ENCODE measurements around the gene PDIK1L. TPM values are rescaled to one million over a fixed set of nuclear protein-coding genes. Genes with fewer than 3 reads are reported as not detected.
A peak's percentile ranks its signal among the peaks of the same experiment; 100 is the strongest.

The PDIK1L gene
- 1 to 10 TPM; 6.4 to 9.2 TPM for total RNA-seq
- 1 to 10 TPM; 3.2 TPM for polyA plus RNA-seq

DNA sequence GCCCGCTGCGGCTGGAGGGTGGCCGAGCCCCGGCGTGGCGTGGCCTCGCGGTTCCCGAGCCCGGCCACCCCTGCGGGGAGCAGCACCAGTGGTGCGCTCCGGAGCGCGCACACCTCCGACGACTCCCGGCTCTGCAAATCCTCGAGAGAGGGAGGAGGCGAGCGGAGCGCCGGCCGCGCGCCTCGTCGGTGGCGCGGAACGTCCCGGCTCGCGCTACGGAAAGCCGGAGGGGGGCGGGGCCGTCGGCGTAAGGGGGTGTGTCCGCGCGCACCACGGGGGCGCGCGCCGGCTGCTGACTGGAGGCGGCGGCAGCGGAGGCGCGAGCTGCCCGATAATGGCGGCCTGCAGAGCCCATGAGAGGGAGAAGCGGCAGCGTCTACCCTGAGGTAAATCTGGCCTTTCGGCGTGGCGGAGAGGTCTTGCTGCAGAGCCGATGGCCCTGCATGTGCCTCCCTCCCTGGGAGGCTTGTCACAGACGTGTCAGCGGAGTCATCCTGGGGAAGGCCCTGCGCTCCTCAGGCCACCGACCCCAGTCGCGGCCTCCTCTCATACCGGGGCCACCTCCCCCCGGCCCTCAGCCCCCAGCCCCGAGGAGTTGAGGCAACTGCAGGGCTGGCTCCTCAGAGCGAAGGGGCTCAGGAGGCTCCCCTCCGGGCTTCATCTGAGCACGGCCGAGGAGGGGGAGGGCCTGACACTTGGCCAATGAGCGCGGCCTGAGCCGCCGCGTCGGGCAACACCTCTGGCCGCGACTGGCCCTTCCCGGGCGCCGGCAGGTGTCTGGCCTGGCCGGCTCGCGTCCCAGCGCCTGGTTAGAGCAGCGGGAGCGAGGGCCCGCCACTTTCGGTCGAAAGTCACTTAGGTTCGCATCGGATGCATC, at the start of gene PDIK1L:
TSS of gene PDIK1L (plus strand) at position 295 of the 877 bp plus-strand sequence. CDS start 2,485 bp downstream, outside the sequence.
- Histone ChIP-seq H3K36me3 (ENCODE audit: control insufficient read depth in 4 of 4, insufficient read depth in 3 of 4, low read depth in 1 of 4, low read length in 3 of 4) (peaks cover 0 to 2% (median 0%) of the 10 kb centered on the region in 4 donors), H3K9me3 (ENCODE audit: control insufficient read depth in 4 of 4, low read length in 3 of 4) (no peaks in the 10 kb centered on the region), H3K27ac (ENCODE audit: low read depth in 1 of 2, low read length in 2 of 2) (peak within 1 kb of the TSS; percentile 98 to 99), H3K27me3 (ENCODE audit: control insufficient read depth in 4 of 4, insufficient read depth in 4 of 4, low read length in 3 of 4) (no peaks in the 10 kb centered on the region), H3K4me1 (ENCODE audit: control insufficient read depth in 4 of 4, insufficient read depth in 4 of 4, low read length in 3 of 4) (peaks cover 11 to 34% (median 32%) of the 10 kb centered on the region in 4 donors), H3K4me3 (ENCODE audit: low read depth in 1 of 3, low read length in 3 of 3) (peak within 1 kb of the TSS; percentile 97 to 100 (median 100)), H3K9ac (ENCODE audit: low read depth in 1 of 2, low read length in 2 of 2) (peak within 1 kb of the TSS; percentile 87 to 95)
- peak; percentile 97 for DNase-seq (ENCODE audit: low spot score)
- WGBS: under 1% methylated on average over 96 of the region's 96 CpGs
- TF ChIP-seq HNF4A (conservative IDR thresholded peaks at IDR 0.05) (no peak), YY1 (IDR thresholded peaks at IDR 0.05) (peak; percentile 96), RAD21 (IDR thresholded peaks at IDR 0.05) (no peak), EGR1 (IDR thresholded peaks at IDR 0.05; ENCODE audit: low read depth in 2 of 2) (no peak), CTCF (IDR thresholded peaks at IDR 0.05; ENCODE audit: low read depth, low read length, missing input control) (no peak), FOXA1 (IDR thresholded peaks at IDR 0.05) (peak; percentile 34), GABPA (IDR thresholded peaks at IDR 0.05 in 1 of 2, conservative IDR thresholded peaks at IDR 0.05 in 1 of 2) (no peak)

DNA sequence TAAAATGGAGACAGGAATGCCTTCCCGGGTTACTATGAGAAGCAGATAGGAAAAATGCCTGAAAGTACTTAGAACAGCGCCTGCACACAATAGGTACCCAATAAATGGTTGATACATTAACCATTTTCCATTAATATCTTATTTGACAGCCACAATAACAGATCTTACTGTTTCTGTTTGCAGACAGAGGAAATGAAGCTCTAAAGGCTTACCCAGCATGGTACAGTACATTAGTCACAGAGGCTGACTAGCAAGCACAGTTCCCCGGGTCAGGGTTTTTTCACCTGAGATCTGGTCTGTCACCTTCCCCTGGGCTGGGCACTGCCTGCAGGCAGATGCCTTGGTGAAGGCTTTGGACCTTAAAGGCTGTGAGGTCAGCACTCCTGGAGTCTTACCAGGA, 47.1 kb upstream of the PDIK1L start:
- no peaks in the 10 kb centered on the region for H3K9me3 ChIP-seq (ENCODE audit: control insufficient read depth in 4 of 4, low read length in 3 of 4)
- H3K4me1 ChIP-seq (ENCODE audit: control insufficient read depth in 4 of 4, insufficient read depth in 4 of 4, low read length in 3 of 4): no peaks in the 10 kb centered on the region
- 74% methylated on average over 3 of the region's 3 CpGs for WGBS
- H3K27ac ChIP-seq (ENCODE audit: low read depth in 1 of 2, low read length in 2 of 2): no peak overlapping the region
- TF ChIP-seq GABPA (IDR thresholded peaks at IDR 0.05 in 1 of 2, conservative IDR thresholded peaks at IDR 0.05 in 1 of 2) (no peak), HNF4A (conservative IDR thresholded peaks at IDR 0.05) (no peak), SP1 (IDR thresholded peaks at IDR 0.05) (no peak), FOXA2 (IDR thresholded peaks at IDR 0.05) (no peak), YY1 (IDR thresholded peaks at IDR 0.05) (no peak), TAF1 (conservative IDR thresholded peaks at IDR 0.05) (no peak), FOXA1 (IDR thresholded peaks at IDR 0.05) (no peak), EGR1 (IDR thresholded peaks at IDR 0.05; ENCODE audit: low read depth in 2 of 2) (no peak), JUND (IDR thresholded peaks at IDR 0.05) (no peak), RXRA (IDR thresholded peaks at IDR 0.05) (no peak), RAD21 (IDR thresholded peaks at IDR 0.05) (no peak)
- TF ChIP-seq, protein P1, sequence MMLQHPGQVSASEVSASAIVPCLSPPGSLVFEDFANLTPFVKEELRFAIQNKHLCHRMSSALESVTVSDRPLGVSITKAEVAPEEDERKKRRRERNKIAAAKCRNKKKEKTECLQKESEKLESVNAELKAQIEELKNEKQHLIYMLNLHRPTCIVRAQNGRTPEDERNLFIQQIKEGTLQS (IDR thresholded peaks at IDR 0.05): no peak
- no peak for DNase-seq (ENCODE audit: low spot score)
- H3K9ac ChIP-seq (ENCODE audit: low read depth in 1 of 2, low read length in 2 of 2): no peak overlapping the region
- no peaks in the 10 kb centered on the region for H3K36me3 ChIP-seq (ENCODE audit: control insufficient read depth in 4 of 4, insufficient read depth in 3 of 4, low read depth in 1 of 4, low read length in 3 of 4)
- H3K4me3 ChIP-seq (ENCODE audit: low read depth in 1 of 3, low read length in 3 of 3): no peak overlapping the region
- H3K27me3 ChIP-seq (ENCODE audit: control insufficient read depth in 4 of 4, insufficient read depth in 4 of 4, low read length in 3 of 4): no peaks in the 10 kb centered on the region

- no peaks in the 10 kb centered on the region for H3K27me3 ChIP-seq (ENCODE audit: control insufficient read depth in 4 of 4, insufficient read depth in 4 of 4, low read length in 3 of 4)
- H3K9ac ChIP-seq (ENCODE audit: low read depth in 1 of 2, low read length in 2 of 2): no peak overlapping the region
- WGBS: 84% methylated on average over 15 of the region's 15 CpGs
Measured at GRCh38 chr1:26066160-26066559, 45.5 kb upstream of the PDIK1L start.

More at GRCh38 chr1:26066160-26066559, 45.5 kb upstream of the PDIK1L start:
- DNase-seq (ENCODE audit: low spot score): no peak
- no peak overlapping the region for H3K4me3 ChIP-seq (ENCODE audit: low read depth in 1 of 3, low read length in 3 of 3)
- H3K36me3 ChIP-seq (ENCODE audit: control insufficient read depth in 4 of 4, insufficient read depth in 3 of 4, low read depth in 1 of 4, low read length in 3 of 4): no peaks in the 10 kb centered on the region
- no peaks in the 10 kb centered on the region for H3K9me3 ChIP-seq (ENCODE audit: control insufficient read depth in 4 of 4, low read length in 3 of 4)
- no peak for TF ChIP-seq RAD21 (IDR thresholded peaks at IDR 0.05)
- TF ChIP-seq, protein P1 (IDR thresholded peaks at IDR 0.05): no peak
- no peak for TF ChIP-seq JUND (IDR thresholded peaks at IDR 0.05)
- TF ChIP-seq HNF4A (conservative IDR thresholded peaks at IDR 0.05): no peak
- TF ChIP-seq YY1 (IDR thresholded peaks at IDR 0.05): no peak
- TF ChIP-seq, protein P2, sequence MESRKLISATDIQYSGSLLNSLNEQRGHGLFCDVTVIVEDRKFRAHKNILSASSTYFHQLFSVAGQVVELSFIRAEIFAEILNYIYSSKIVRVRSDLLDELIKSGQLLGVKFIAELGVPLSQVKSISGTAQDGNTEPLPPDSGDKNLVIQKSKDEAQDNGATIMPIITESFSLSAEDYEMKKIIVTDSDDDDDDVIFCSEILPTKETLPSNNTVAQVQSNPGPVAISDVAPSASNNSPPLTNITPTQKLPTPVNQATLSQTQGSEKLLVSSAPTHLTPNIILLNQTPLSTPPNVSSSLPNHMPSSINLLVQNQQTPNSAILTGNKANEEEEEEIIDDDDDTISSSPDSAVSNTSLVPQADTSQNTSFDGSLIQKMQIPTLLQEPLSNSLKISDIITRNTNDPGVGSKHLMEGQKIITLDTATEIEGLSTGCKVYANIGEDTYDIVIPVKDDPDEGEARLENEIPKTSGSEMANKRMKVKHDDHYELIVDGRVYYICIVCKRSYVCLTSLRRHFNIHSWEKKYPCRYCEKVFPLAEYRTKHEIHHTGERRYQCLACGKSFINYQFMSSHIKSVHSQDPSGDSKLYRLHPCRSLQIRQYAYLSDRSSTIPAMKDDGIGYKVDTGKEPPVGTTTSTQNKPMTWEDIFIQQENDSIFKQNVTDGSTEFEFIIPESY (IDR thresholded peaks at IDR 0.05): no peak
- TF ChIP-seq SP1 (IDR thresholded peaks at IDR 0.05): no peak
- TF ChIP-seq HNF4G (IDR thresholded peaks at IDR 0.05): no peak
- no peak for TF ChIP-seq GABPA (IDR thresholded peaks at IDR 0.05 in 1 of 2, conservative IDR thresholded peaks at IDR 0.05 in 1 of 2)
- no peak for TF ChIP-seq TAF1 (conservative IDR thresholded peaks at IDR 0.05)
- no peaks in the 10 kb centered on the region for H3K4me1 ChIP-seq (ENCODE audit: control insufficient read depth in 4 of 4, insufficient read depth in 4 of 4, low read length in 3 of 4)
- no peak overlapping the region for H3K27ac ChIP-seq (ENCODE audit: low read depth in 1 of 2, low read length in 2 of 2)

All from liver (tissue), 9 donors.